GM12864 (cell line): Measurements from ENCODE around the gene NPC1L1.

Source experiments
- DNase-seq: peaks from one replicate; pipeline ENCODE4 v3.0.0-alpha.2; 2011; ENCODE audit warnings: low read depth
- H3K4me3 ChIP-seq: 2 replicates; pipeline ENCODE4 v1.5.1; 2011; ENCODE audit warnings: mild to moderate bottlenecking, low read depth, low read length, control low read depth
- TF ChIP-seq, protein P1 (sequence below): IDR thresholded peaks from 2 replicates; pipeline ENCODE4 v1.5.1; 2011; ENCODE audit warnings: low read depth, mild to moderate bottlenecking, moderate library complexity, low read length, control low read depth, inconsistent platforms; ENCODE audit errors: missing control alignments

NPC1L1 gene

GRCh38 chr7:44477938-44478337 lies 63.2 kb downstream of the NPC1L1 start:
- no peak overlapping the region for H3K4me3 ChIP-seq
- DNase-seq: no peak
- TF ChIP-seq, protein P1, sequence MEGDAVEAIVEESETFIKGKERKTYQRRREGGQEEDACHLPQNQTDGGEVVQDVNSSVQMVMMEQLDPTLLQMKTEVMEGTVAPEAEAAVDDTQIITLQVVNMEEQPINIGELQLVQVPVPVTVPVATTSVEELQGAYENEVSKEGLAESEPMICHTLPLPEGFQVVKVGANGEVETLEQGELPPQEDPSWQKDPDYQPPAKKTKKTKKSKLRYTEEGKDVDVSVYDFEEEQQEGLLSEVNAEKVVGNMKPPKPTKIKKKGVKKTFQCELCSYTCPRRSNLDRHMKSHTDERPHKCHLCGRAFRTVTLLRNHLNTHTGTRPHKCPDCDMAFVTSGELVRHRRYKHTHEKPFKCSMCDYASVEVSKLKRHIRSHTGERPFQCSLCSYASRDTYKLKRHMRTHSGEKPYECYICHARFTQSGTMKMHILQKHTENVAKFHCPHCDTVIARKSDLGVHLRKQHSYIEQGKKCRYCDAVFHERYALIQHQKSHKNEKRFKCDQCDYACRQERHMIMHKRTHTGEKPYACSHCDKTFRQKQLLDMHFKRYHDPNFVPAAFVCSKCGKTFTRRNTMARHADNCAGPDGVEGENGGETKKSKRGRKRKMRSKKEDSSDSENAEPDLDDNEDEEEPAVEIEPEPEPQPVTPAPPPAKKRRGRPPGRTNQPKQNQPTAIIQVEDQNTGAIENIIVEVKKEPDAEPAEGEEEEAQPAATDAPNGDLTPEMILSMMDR: no peak

- no peak overlapping the region for H3K4me3 ChIP-seq
- peak; percentile 49 for DNase-seq
- TF ChIP-seq, protein P1: peak; percentile 100
Measured at GRCh38 chr7:44477063-44477830, 63.9 kb downstream of the NPC1L1 start.

- no peak for DNase-seq
- TF ChIP-seq, protein P1: no peak
- no peak overlapping the region for H3K4me3 ChIP-seq
Measured at GRCh38 chr7:44476313-44476712, 64.8 kb downstream of the NPC1L1 start.

DNA sequence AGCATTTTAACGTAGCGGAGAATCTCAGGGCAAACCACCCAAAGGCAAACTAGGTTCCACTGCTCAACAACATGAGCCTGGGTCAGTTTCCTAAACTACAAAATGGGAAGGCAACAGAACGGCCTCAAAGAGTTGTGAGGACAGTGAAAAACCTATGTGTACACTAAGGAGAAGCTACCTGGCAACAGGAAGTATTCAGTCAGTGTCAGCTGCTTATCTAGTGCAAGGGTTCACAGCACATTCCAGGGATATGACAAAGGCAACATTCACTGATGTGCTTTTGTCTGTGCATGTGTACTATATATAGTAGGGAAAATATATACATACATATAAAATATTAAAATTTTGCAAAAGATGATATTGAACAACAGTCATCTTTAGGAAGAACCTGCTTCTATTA lies 67.8 kb downstream of the NPC1L1 start:
- no peak overlapping the region for H3K4me3 ChIP-seq
- DNase-seq: no peak
- TF ChIP-seq, protein P1: no peak

GRCh38 chr7:44472843-44473242 lies 68.3 kb downstream of the NPC1L1 start:
- TF ChIP-seq, protein P1: no peak
- H3K4me3 ChIP-seq: no peak overlapping the region
- no peak for DNase-seq

DNA sequence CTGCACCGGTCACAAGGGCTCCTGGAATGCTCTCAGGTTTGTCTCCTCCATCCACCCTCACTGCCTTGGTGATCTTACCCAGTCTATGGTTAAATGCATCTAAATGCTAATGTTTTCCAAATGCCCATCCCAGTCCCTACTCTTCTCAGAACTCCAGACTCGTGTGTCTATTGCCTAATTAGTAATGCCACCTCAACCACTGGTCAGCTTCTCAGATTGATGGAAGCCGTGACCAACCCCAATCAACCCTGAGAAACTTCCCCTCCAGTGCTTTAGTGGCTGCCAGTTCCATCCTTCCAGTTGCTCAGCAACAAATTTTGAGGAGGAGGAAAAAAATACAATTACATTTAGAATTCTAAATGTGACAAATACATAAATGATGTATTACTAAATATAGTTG lies 69.3 kb downstream of the NPC1L1 start:
- no peak for DNase-seq
- TF ChIP-seq, protein P1: no peak
- no peak overlapping the region for H3K4me3 ChIP-seq

DNA sequence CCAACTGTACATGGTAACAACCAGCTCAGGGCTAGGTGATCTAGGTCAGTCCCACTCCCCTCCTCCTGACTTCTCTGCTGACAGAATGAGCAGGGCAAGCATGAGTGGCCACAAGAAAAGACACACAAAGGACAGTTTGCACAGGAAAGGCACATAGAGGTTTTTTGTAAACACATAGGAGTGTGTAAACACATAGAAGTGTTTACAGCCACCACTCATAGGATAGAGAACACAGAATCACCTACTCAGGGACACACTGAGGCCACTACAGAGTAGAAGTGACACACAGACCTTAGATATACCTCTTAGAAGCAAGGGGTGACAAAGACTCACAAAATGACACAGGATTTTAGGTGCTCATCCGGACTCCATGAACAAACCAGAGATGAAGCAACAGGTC lies 69.7 kb downstream of the NPC1L1 start:
- DNase-seq: no peak
- TF ChIP-seq, protein P1: no peak

More for the DNA sequence above, 69.7 kb downstream of the NPC1L1 start:
- no peak overlapping the region for H3K4me3 ChIP-seq
